ENCODE data around the gene FRAS1. TPM values are rescaled to one million over a fixed set of nuclear protein-coding genes. Genes with fewer than 3 reads are reported as not detected.
A peak's percentile ranks its signal among the peaks of the same experiment; 100 is the strongest.

Gene FRAS1
- total RNA-seq, 1 experiment from 2014 or later, result 82.0 TPM

- Mint-ChIP-seq H3K27me3 (ENCODE audit: low read depth) (no peaks in the 10 kb centered on the region), H3K27ac (no peak overlapping the region), H3K4me3 (no peak overlapping the region), H3K36me3 (peaks cover 15% of the 10 kb centered on the region), H3K9me3 (peaks cover 10% of the 10 kb centered on the region), H3K4me1 (peaks cover 26% of the 10 kb centered on the region)
- CTCF ChIA-PET, result no interaction called here
- POLR2A ChIA-PET, result no interaction called here
- no peak for ATAC-seq
- TF ChIP-seq ATF3 (CRISPR knock-in tag; conservative IDR thresholded peaks at IDR 0.05) (no peak), FOXJ3 (CRISPR knock-in tag; IDR thresholded peaks at IDR 0.05; ENCODE audit: borderline replicate concordance) (no peak), MLX (CRISPR knock-in tag; IDR thresholded peaks at IDR 0.05) (no peak), GTF2I (CRISPR knock-in tag; conservative IDR thresholded peaks at IDR 0.05) (no peak), NR1H2 (CRISPR knock-in tag; IDR thresholded peaks at IDR 0.05) (no peak), ZNF416 (CRISPR knock-in tag; IDR thresholded peaks at IDR 0.05) (no peak), MYBL2 (CRISPR knock-in tag; IDR thresholded peaks at IDR 0.05) (no peak), PRRX2 (CRISPR knock-in tag; IDR thresholded peaks at IDR 0.05) (no peak), MXD4 (CRISPR knock-in tag; IDR thresholded peaks at IDR 0.05; ENCODE audit: borderline replicate concordance) (no peak), OVOL2 (CRISPR knock-in tag; IDR thresholded peaks at IDR 0.05; ENCODE audit: borderline replicate concordance) (no peak)
- no peak for DNase-seq (ENCODE audit: low spot score)
These were observed 142.9 kb downstream of the FRAS1 start for GRCh38 chr4:78199984-78200383.

- H3K4me1 Mint-ChIP-seq, result peaks cover 36% of the 10 kb centered on the region
- H3K36me3 Mint-ChIP-seq, result peaks cover 7% of the 10 kb centered on the region
- ChIA-PET CTCF (no interaction called here), POLR2A (no interaction called here)
- H3K27ac Mint-ChIP-seq, result peak overlapping the region; percentile 19; the same call in 1 of the 2 replicates
- TF ChIP-seq KAT7 (CRISPR knock-in tag; IDR thresholded peaks at IDR 0.05; ENCODE audit: borderline replicate concordance) (no peak), ZNF671 (CRISPR knock-in tag; IDR thresholded peaks at IDR 0.05) (no peak), HMGA2 (CRISPR knock-in tag; IDR thresholded peaks at IDR 0.05) (no peak), FOXK1 (CRISPR knock-in tag; IDR thresholded peaks at IDR 0.05) (no peak), ERG (CRISPR knock-in tag; IDR thresholded peaks at IDR 0.05) (no peak), FOXP1 (CRISPR knock-in tag; IDR thresholded peaks at IDR 0.05; ENCODE audit: borderline replicate concordance) (no peak), NFYB (CRISPR knock-in tag; conservative IDR thresholded peaks at IDR 0.05; ENCODE audit: low read depth) (no peak), HMGXB4 (CRISPR knock-in tag; IDR thresholded peaks at IDR 0.05) (no peak)
- ATAC-seq (no peak), DNase-seq (ENCODE audit: low spot score) (no peak)
- H3K27me3 Mint-ChIP-seq (ENCODE audit: low read depth), result no peaks in the 10 kb centered on the region
- peaks cover 6% of the 10 kb centered on the region for H3K9me3 Mint-ChIP-seq
- H3K4me3 Mint-ChIP-seq, result no peak overlapping the region
These were observed 143.8 kb downstream of the FRAS1 start for GRCh38 chr4:78200949-78201348.

- Mint-ChIP-seq H3K4me1 (peaks cover 54% of the 10 kb centered on the region), H3K9me3 (no peaks in the 10 kb centered on the region), H3K27me3 (ENCODE audit: low read depth) (no peaks in the 10 kb centered on the region), H3K36me3 (peaks cover 4% of the 10 kb centered on the region), H3K27ac (peak overlapping the region; percentile 55; the same call in 1 of the 2 replicates), H3K4me3 (no peak overlapping the region)
- DNase-seq (ENCODE audit: low spot score), result no peak
- CTCF ChIA-PET, result no interaction called here
- no peak for ATAC-seq
- POLR2A ChIA-PET, result no interaction called here
- TF ChIP-seq ATF2 (CRISPR knock-in tag; IDR thresholded peaks at IDR 0.05; ENCODE audit: borderline replicate concordance, low read depth), result no peak
- TF ChIP-seq ZSCAN18 (CRISPR knock-in tag; IDR thresholded peaks at IDR 0.05), result no peak
- no peak for TF ChIP-seq ZNF138 (CRISPR knock-in tag; conservative IDR thresholded peaks at IDR 0.05)
- TF ChIP-seq ZNF317 (CRISPR knock-in tag; IDR thresholded peaks at IDR 0.05; ENCODE audit: borderline replicate concordance, low read depth), result no peak
- TF ChIP-seq PRDM15 (CRISPR knock-in tag; IDR thresholded peaks at IDR 0.05), result no peak
- TF ChIP-seq NR2C2 (CRISPR knock-in tag; IDR thresholded peaks at IDR 0.05), result no peak
These were observed 147.1 kb downstream of the FRAS1 start for GRCh38 chr4:78204176-78204575.

Measured in WTC11 (cell line).